Measurements from ENCODE around the gene NKX2-4. TPM values are rescaled to one million over a fixed set of nuclear protein-coding genes. Genes with fewer than 3 reads are reported as not detected.

The NKX2-4 gene
- total RNA-seq, 4 donors from 2014 or later, result not detected

DNA sequence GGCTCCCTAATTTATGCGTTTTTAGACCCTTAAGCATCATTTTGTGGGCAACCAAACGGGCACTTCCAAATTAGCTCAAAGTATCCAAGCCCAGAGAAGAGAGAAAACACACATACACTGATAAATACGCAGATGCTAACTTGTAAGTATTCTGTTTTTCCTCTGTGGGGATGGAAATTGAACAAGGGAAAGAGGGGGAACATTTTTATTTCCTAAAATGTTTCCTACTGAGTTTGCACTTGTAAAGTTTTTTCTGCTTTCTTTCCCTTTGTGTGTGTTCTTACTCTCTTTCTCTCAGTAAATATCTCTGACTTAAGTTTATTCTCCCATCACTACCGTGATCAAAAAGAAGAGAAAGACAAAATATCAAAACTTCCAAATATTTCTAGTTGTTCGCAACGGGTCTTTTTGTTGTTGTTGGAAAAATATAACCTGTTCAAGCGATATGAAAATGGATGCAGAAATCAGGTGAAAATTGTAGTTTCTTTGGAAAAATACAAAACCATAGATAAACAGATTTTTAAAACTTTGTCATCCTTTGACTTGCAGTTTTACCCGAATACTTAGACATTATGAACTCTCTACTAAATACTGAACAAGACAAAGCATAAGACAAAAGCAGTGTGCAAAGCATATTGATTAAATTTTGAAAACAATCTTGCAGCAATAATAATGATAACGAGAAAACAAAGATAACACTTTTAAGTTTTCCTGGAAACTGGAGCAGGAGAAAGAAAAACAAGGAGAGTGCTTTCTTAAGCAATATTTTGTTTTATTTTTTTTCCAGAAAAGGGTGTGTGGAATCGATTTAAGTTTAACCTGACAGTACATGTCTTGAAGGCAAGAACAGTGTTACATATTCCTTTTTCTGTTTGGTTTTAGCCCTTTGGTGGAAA lies 1.0 kb upstream of the NKX2-4 start:
- no peak for DNase-seq
- H3K4me3 ChIP-seq, result no peak overlapping the region
- no peaks in the 10 kb centered on the region for H3K36me3 ChIP-seq
- in situ Hi-C loops (cut with MboI; ENCODE audit: low pct_ligation_motif_present in 1 of 4, low pct_unique_long_range_greater_than_20kb in 1 of 4, low sequenced_read_pairs in 3 of 4) (no loop called here), intact Hi-C loops (cut with DNase I; ENCODE audit: low total_unique reads) (no loop called here)
- TF ChIP-seq POLR2A (IDR thresholded peaks at IDR 0.05) (no peak), POLR2AphosphoS5 (IDR thresholded peaks at IDR 0.05) (no peak), EP300 (IDR thresholded peaks at IDR 0.05; ENCODE audit: low read depth) (no peak)
- TF ChIP-seq, protein P1, sequence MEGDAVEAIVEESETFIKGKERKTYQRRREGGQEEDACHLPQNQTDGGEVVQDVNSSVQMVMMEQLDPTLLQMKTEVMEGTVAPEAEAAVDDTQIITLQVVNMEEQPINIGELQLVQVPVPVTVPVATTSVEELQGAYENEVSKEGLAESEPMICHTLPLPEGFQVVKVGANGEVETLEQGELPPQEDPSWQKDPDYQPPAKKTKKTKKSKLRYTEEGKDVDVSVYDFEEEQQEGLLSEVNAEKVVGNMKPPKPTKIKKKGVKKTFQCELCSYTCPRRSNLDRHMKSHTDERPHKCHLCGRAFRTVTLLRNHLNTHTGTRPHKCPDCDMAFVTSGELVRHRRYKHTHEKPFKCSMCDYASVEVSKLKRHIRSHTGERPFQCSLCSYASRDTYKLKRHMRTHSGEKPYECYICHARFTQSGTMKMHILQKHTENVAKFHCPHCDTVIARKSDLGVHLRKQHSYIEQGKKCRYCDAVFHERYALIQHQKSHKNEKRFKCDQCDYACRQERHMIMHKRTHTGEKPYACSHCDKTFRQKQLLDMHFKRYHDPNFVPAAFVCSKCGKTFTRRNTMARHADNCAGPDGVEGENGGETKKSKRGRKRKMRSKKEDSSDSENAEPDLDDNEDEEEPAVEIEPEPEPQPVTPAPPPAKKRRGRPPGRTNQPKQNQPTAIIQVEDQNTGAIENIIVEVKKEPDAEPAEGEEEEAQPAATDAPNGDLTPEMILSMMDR (IDR thresholded peaks at IDR 0.05), result no peak
- WGBS, 2 donors (ENCODE audit: low coverage in 1 of 2), result 23 to 25% methylated on average over 10 of the region's 10 CpGs
- H3K9me3 ChIP-seq, result no peaks in the 10 kb centered on the region
- no peak overlapping the region for H3K27ac ChIP-seq
- peaks cover 100% of the 10 kb centered on the region for H3K27me3 ChIP-seq
- peaks cover 0 to 16% (median 6%) of the 10 kb centered on the region in 4 donors for H3K4me1 ChIP-seq

DNA sequence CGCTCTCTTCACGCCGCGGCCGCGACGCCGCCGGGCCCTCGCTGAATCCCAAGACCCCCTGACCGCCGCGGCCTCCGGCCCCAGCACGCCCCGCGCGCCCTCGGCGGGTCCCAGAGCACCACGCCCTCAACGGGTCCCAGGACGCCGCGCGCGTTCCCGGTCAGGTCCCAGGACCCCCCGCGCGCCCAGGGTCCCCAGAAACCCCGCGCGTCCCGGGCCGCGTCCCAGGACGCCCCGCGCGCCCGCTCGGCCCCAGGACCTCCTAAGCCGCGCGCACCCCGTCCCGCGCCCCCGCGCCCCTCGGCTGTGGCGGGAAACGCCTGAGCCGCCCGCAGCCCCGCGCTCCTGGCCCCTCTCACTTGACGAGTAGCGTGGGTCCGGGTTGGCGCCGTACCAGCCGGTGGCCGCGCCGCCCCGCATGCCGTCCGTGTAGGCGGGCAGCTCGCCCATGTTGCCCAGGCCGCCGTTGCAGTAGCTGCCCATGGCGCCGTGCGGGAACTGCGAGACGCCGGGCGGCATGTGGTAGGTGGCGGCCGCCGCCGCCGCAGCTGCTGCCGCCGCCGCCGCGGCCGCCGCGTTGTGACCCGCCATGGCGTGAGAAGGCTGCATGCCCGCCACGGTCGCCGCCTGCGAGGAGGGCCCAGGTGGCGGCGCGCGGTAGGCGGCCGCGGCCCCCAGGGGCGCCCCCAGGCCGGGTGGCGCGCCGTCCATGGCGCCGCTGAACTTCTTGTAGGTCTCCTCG lies 556 bp downstream of the NKX2-4 start:
- no peaks in the 10 kb centered on the region for H3K9me3 ChIP-seq
- TF ChIP-seq, protein P1 (IDR thresholded peaks at IDR 0.05), result no peak
- TF ChIP-seq POLR2AphosphoS5 (IDR thresholded peaks at IDR 0.05) (no peak), POLR2A (IDR thresholded peaks at IDR 0.05) (no peak), EP300 (IDR thresholded peaks at IDR 0.05; ENCODE audit: low read depth) (no peak)
- no peak for DNase-seq
- H3K4me1 ChIP-seq, result peaks cover 0 to 16% (median 6%) of the 10 kb centered on the region in 4 donors
- 17% methylated on average over 52 of the region's 116 CpGs; no CpG with 5 or more reads in 1 of the 2 donors for WGBS, 2 donors (ENCODE audit: low coverage in 1 of 2)
- H3K27me3 ChIP-seq, result peaks cover 100% of the 10 kb centered on the region
- in situ Hi-C loops (cut with MboI; ENCODE audit: low pct_ligation_motif_present in 1 of 4, low pct_unique_long_range_greater_than_20kb in 1 of 4, low sequenced_read_pairs in 3 of 4), result no loop called here
- intact Hi-C loops (cut with DNase I; ENCODE audit: low total_unique reads), result no loop called here
- no peak overlapping the region for H3K27ac ChIP-seq
- H3K36me3 ChIP-seq, result no peaks in the 10 kb centered on the region
- peak overlapping the region in 1 of 4 donors; percentile 31 for H3K4me3 ChIP-seq

DNA sequence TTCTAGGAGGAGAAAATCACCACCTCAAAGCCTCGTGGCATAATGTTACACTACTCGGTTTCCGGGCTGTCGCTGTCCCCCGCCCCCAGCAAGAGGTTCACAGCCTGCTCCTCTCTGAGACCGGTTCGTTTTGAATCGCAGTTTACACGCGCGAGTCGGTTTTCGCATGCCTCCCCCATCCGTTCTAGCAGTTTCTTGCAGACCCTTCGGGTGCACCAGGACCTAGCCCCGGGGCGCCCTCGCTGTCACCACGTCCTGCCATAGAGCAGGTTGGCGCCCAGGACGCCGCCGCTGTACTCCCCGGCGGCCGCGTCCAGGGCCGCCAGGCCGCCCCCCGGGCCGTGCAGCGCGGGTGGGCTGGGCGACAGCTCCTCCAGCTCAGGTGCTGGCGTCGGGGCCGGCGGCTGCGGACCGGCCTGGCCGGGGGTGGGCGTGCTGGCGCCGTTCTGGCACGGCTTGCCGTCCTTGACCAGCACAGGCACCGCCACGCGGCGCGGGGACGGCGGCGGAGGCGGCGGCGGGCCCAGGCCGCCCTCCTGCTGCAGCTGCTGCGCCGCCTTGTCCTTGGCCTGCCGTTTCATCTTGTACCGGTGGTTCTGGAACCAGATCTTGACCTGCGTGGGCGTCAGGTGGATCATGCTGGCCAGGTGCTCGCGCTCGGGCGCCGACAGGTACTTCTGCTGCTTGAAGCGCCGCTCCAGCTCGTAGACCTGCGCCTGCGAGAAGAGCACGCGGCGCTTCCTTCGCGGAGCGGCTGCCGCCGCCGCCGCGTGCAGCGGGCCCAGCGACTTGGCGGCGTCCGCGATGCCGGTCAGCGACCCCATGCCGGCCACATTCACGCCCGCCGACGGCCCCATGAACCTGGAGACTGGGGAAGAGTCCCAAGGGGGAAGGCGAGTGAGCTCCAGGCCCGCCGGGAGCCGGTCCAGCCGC lies 1.4 kb downstream of the NKX2-4 start:
- no peak for DNase-seq
- no peak overlapping the region for H3K27ac ChIP-seq
- H3K4me3 ChIP-seq, result peak overlapping the region in 2 of 4 donors; percentile 1 to 31
- no peaks in the 10 kb centered on the region for H3K9me3 ChIP-seq
- in situ Hi-C loops (cut with MboI; ENCODE audit: low pct_ligation_motif_present in 1 of 4, low pct_unique_long_range_greater_than_20kb in 1 of 4, low sequenced_read_pairs in 3 of 4), result no loop called here
- H3K36me3 ChIP-seq, result no peaks in the 10 kb centered on the region
- WGBS, 2 donors (ENCODE audit: low coverage in 1 of 2), result 14% methylated on average over 74 of the region's 103 CpGs; no CpG with 5 or more reads in 1 of the 2 donors
- H3K4me1 ChIP-seq, result peaks cover 0 to 16% (median 6%) of the 10 kb centered on the region in 4 donors
- TF ChIP-seq POLR2AphosphoS5 (IDR thresholded peaks at IDR 0.05) (no peak), EP300 (IDR thresholded peaks at IDR 0.05; ENCODE audit: low read depth) (no peak), POLR2A (IDR thresholded peaks at IDR 0.05) (no peak)
- TF ChIP-seq, protein P1 (IDR thresholded peaks at IDR 0.05), result no peak
- peaks cover 100% of the 10 kb centered on the region for H3K27me3 ChIP-seq
- intact Hi-C loops (cut with DNase I; ENCODE audit: low total_unique reads), result no loop called here
